K562 (cell line): ENCODE results near the gene NDUFA13. TPM values are rescaled to one million over a fixed set of nuclear protein-coding genes. Genes with fewer than 3 reads are reported as not detected.

Experiments used
- ATAC-seq: fragments of 200-7000 bp; cut with Tn5 transposase; 3 replicates; pipeline ENCODE4 v1.9.1; 2020; ENCODE audit warnings: moderate library complexity
- BruUV-seq: library from RNA; stranded (reverse); fragments of 400-500 nt; replicated peaks from 2 replicates; lab custom pipeline; 2021; lab: Mats Ljungman, UMichigan
- CTCF ChIA-PET: fragments of 300-600 bp; formaldehyde crosslinking; extraction: SDS; loops from one replicate; lab custom pipeline; 2021; ENCODE audit warnings: low intra/inter-chr PET ratio; lab: Yijun Ruan, JAX
- POLR2A ChIA-PET: fragments of 300-600, 350-650 bp; sonication (Branson Sonifier 250); formaldehyde crosslinking; extraction: SDS; loops from one replicate; lab custom pipeline; 2021; ENCODE audit warnings: antibody characterized with exemption, inconsistent platforms; lab: Yijun Ruan, JAX
- DNase-seq, 4 experiments: peaks; one replicate each; pipeline versions ENCODE4 v3.0.0 to v3.0.0-alpha.2; 2011 to 2018; ENCODE audit warnings: low spot score in 3 of 4, mixed read lengths in 3 of 4; ENCODE audit errors: extremely low read depth in 1 of 4
- FAIRE-seq: peaks from 2 replicates; lab custom pipeline; 2011; peaks lifted over from hg19 to GRCh38; lab: Jason Lieb, UNC
- H2AFZ ChIP-seq: 2 replicates; pipeline ENCODE4 v1.6.0; 2011; ENCODE audit warnings: low read depth, low read length, control low read depth, inconsistent platforms
- H3K27ac ChIP-seq: fragments of 200-600 bp; 3 replicates; pipeline ENCODE4 v1.8.0; 2011; ENCODE audit warnings: low read depth, mild to moderate bottlenecking, control low read depth, inconsistent platforms, low read length, moderate library complexity, mixed read lengths; ENCODE audit errors: extremely low read depth
- H3K27me3 ChIP-seq, 2 experiments: fragments of 300-600 bp in 1 of 2; 2 replicates in 1 of 2; 3 replicates in 1 of 2; pipeline versions ENCODE4 v1.6.0 to v1.8.0; 2011; ENCODE audit warnings: inconsistent platforms in 2 of 2, low read length in 2 of 2, mild to moderate bottlenecking in 1 of 2, mixed read lengths in 1 of 2, moderate library complexity in 1 of 2; ENCODE audit not compliant: control insufficient read depth in 2 of 2, insufficient read depth in 2 of 2
- H3K36me3 ChIP-seq: fragments of 300-600 bp; 3 replicates; pipeline ENCODE4 v1.8.0; 2011; ENCODE audit warnings: mild to moderate bottlenecking, low read length, inconsistent platforms; ENCODE audit not compliant: control insufficient read depth, insufficient read depth
- H3K4me1 ChIP-seq, 2 experiments: fragments of 200-600 bp in 1 of 2; replicated peaks in 1 of 2; 2 replicates in 1 of 2; 3 replicates in 1 of 2; pipeline versions ENCODE4 v1.5.1 to v1.8.0; 2011; ENCODE audit warnings: inconsistent platforms in 2 of 2, low read length in 2 of 2, mild to moderate bottlenecking in 1 of 2, mixed read lengths in 1 of 2, moderate library complexity in 1 of 2; ENCODE audit not compliant: control insufficient read depth in 2 of 2, insufficient read depth in 2 of 2
- H3K4me2 ChIP-seq: 2 replicates; pipeline ENCODE4 v1.6.1; 2011; ENCODE audit warnings: low read length, control low read depth, inconsistent platforms, mixed read lengths; ENCODE audit not compliant: insufficient read depth
- H3K4me3 ChIP-seq: fragments of 200-600 bp; sonication (generic), shearing (Covaris generic); 2 replicates; pipeline ENCODE4 v1.5.1; 2016; ENCODE audit warnings: control low read depth, inconsistent platforms
- H3K79me2 ChIP-seq: fragments of 200-600 bp; 3 replicates; pipeline ENCODE4 v1.8.0; 2011; ENCODE audit warnings: low read length, inconsistent platforms; ENCODE audit not compliant: control insufficient read depth, insufficient read depth
- H3K9ac ChIP-seq, 2 experiments: 2 replicates each; pipeline versions ENCODE4 v1.6.0 to v1.6.1; 2011; ENCODE audit warnings: low read depth in 2 of 2, low read length in 2 of 2, control low read depth in 1 of 2, inconsistent platforms in 1 of 2, mild to moderate bottlenecking in 1 of 2, mixed read lengths in 1 of 2; ENCODE audit not compliant: insufficient read depth in 1 of 2
- H3K9me1 ChIP-seq: one replicate; pipeline ENCODE4 v1.6.0; 2011; ENCODE audit warnings: inconsistent platforms, mild to moderate bottlenecking, low read length, moderate library complexity; ENCODE audit not compliant: control insufficient read depth, insufficient read depth
- H3K9me3 ChIP-seq: replicated peaks from 2 replicates; pipeline ENCODE4 v1.5.1; 2011; ENCODE audit warnings: low read depth, low read length, inconsistent platforms; ENCODE audit not compliant: control insufficient read depth, insufficient read depth
- H4K20me1 ChIP-seq: replicated peaks from 2 replicates; pipeline ENCODE4 v1.6.1; 2011; ENCODE audit warnings: low read length, inconsistent platforms, mixed read lengths; ENCODE audit not compliant: control insufficient read depth, insufficient read depth
- FOXK1 ChIP-seq: sonication (generic); formaldehyde crosslinking; IDR thresholded peaks from 2 replicates; pipeline ENCODE4 v1.8.0; 2022; ENCODE audit warnings: missing genetic modification reagents, mild to moderate bottlenecking, borderline replicate concordance
- HLTF ChIP-seq: fragments of 450-650 bp; IDR thresholded peaks from 2 replicates; pipeline ENCODE4 v1.6.1; 2016
- HMGN3 ChIP-seq: IDR thresholded peaks from 2 replicates; pipeline ENCODE4 v1.6.1; 2011; ENCODE audit warnings: borderline replicate concordance, low read depth, mild to moderate bottlenecking, mixed read lengths, low read length; ENCODE audit not compliant: insufficient read length; ENCODE audit errors: extremely low read depth
- KDM5B ChIP-seq: fragments of 200-600 bp; sonication (generic); IDR thresholded peaks from 2 replicates; pipeline ENCODE4 v1.6.1; 2012; ENCODE audit warnings: low read depth, mild to moderate bottlenecking, moderate library complexity, low read length, control low read depth, inconsistent platforms; ENCODE audit not compliant: insufficient replicate concordance
- LARP7 ChIP-seq: fragments of 450-650 bp; IDR thresholded peaks from 2 replicates; pipeline ENCODE4 v1.6.1; 2016
- SMARCE1 ChIP-seq: fragments of 450-650 bp; IDR thresholded peaks from 2 replicates; pipeline ENCODE4 v1.7.1; 2016; ENCODE audit warnings: mild to moderate bottlenecking
- SP2 ChIP-seq: IDR thresholded peaks from 2 replicates; pipeline ENCODE4 v1.6.1; 2011; ENCODE audit warnings: mild to moderate bottlenecking, low read depth, low read length, moderate library complexity; ENCODE audit not compliant: poor library complexity, severe bottlenecking; ENCODE audit errors: extremely low read depth
- TFE3 ChIP-seq: fragments of 450-650 bp; formaldehyde crosslinking; IDR thresholded peaks from 2 replicates; pipeline ENCODE4 v1.4.0; 2020; ENCODE audit warnings: mild to moderate bottlenecking, mixed read lengths
- YY1 ChIP-seq, 3 experiments: IDR thresholded peaks; 2 replicates each; pipeline ENCODE4 v1.6.1; 2011; ENCODE audit warnings: low read length in 2 of 3, mild to moderate bottlenecking in 2 of 3, moderate library complexity in 2 of 3, borderline replicate concordance in 1 of 3, control low read depth in 1 of 3, low read depth in 1 of 3; ENCODE audit not compliant: insufficient read depth in 3 of 3, insufficient replicate concordance in 2 of 3, control insufficient read depth in 1 of 3, insufficient read length in 1 of 3; ENCODE audit errors: extremely low read depth in 1 of 3
- ZBTB5 ChIP-seq: fragments of 450-650 bp; IDR thresholded peaks from 2 replicates; pipeline ENCODE4 v1.6.1; 2017; ENCODE audit warnings: antibody characterized with exemption
- ZBTB7A ChIP-seq: IDR thresholded peaks from 2 replicates; pipeline ENCODE4 v1.6.1; 2011; ENCODE audit warnings: low read depth, mild to moderate bottlenecking, low read length, moderate library complexity, borderline replicate concordance; ENCODE audit not compliant: control insufficient read depth
- ZNF274 ChIP-seq: IDR thresholded peaks from 2 replicates; pipeline ENCODE4 v1.6.1; 2011; ENCODE audit warnings: low read depth, mild to moderate bottlenecking, low read length, moderate library complexity, borderline replicate concordance
- ZNF584 ChIP-seq: fragments of 200-800 bp; sonication (Bioruptor generic); IDR thresholded peaks from 2 replicates; pipeline ENCODE4 v1.6.1; 2016; ENCODE audit warnings: low read depth, mild to moderate bottlenecking, missing genetic modification characterization, missing compliant biosample characterization
- WGBS: fragments of 100-300 bp; shearing (Covaris generic); methylation state at CpG from one replicate; pipeline ENCODE4 v1.1.6; 2016; ENCODE audit warnings: low coverage, mixed read lengths; ENCODE audit not compliant: insufficient coverage; ENCODE audit errors: missing lambda C conversion rate; 5-methylcytosine and 5-hydroxymethylcytosine counted together
- in situ Hi-C: fragments of 300-500 bp; cut with MboI; formaldehyde crosslinking; loops from 4 replicates; pipeline ENCODE4 v1.15.0; 2018; ENCODE audit warnings: inconsistent platforms, mixed read lengths
- intact Hi-C: fragments of 100-400 bp; cut with micrococcal nuclease; formaldehyde crosslinking; loops from 2 replicates; pipeline ENCODE4 v1.14.2; 2022
- polyA plus RNA-seq, 8 experiments: library from polyadenylated mRNA; depleted of rRNA in 4 of 8; stranded (reverse) in 5 of 8; unstranded in 3 of 8; fragments of >200 nt; fragmentation: Nextera tagmentation in 2 of 8; fragmentation: Illumina TruSeq in 1 of 8; extraction: Ambion mirVana in 2 of 8; extraction: Trizol in 1 of 8; gene quantifications; 2 replicates each; pipeline versions ENCODE4 v1.2.1 to v1.2.3, GENCODE V29; 2011 to 2014; ENCODE audit warnings: inconsistent platforms in 1 of 8, missing spikeins in 1 of 8
- total RNA-seq, 7 experiments: library from RNA; depleted of rRNA in 6 of 7; stranded (reverse); fragments of >200 nt in 6 of 7; fragmentation: Illumina TruSeq in 2 of 7; extraction: Trizol in 2 of 7; gene quantifications; 2 replicates each; pipeline versions ENCODE4 v1.2.1 to v1.2.3, GENCODE V29; 2011 to 2021; ENCODE audit warnings: low replicate concordance in 1 of 7

The NDUFA13 gene
- total and polyA plus RNA-seq, 9 of the 15 experiments (the other 6 are each of a cell fraction or from before 2014, with no cell fraction given) = 146 to 596 (median 429) TPM

GRCh38 chr19:19482809-19483596 lies 33.0 kb upstream of the NDUFA13 start:
- no peak for FAIRE-seq
- Histone ChIP-seq H3K4me1 (peaks cover 15 to 26% of the 10 kb centered on the region in 2 experiments), H3K27me3 (no peaks in the 10 kb centered on the region), H3K79me2 (peaks cover 94% of the 10 kb centered on the region), H3K9ac (0 out of 4 replicates have a peak overlapping the region, but pooled peaks of 1 of the 2 experiments have one; percentile 7), H3K9me1 (no peaks in the 10 kb centered on the region), H3K36me3 (peaks cover 87% of the 10 kb centered on the region; the same call in 2 of the 3 replicates), H3K4me3 (no peak overlapping the region), H3K27ac (no peak overlapping the region), H3K9me3 (no peaks in the 10 kb centered on the region), H4K20me1 (peaks cover 12% of the 10 kb centered on the region; the same call in 1 of the 2 replicates), H2AFZ (no peak overlapping the region), H3K4me2 (no peak overlapping the region)
- WGBS = 93% methylated on average over 16 of the region's 19 CpGs
- no peak for DNase-seq
- intact Hi-C loops = no loop called here
- POLR2A ChIA-PET = no interaction called here
- no peak for ATAC-seq
- CTCF ChIA-PET = no interaction called here
- in situ Hi-C loops = no loop called here
- no TSS peak for BruUV-seq
- TF ChIP-seq LARP7 (no peak), SP2 (no peak), HLTF (no peak), SMARCE1 (no peak), HMGN3 (no peak), ZBTB7A (no peak), KDM5B (no peak), FOXK1 (no peak), ZBTB5 (no peak), ZNF584 (CRISPR knock-in tag) (no peak), TFE3 (CRISPR knock-in tag) (no peak), YY1 (IDR thresholded peaks at IDR 0.05; ENCODE audit: borderline replicate concordance in 1 of 3, control insufficient read depth in 1 of 3, extremely low read depth in 1 of 3, insufficient read depth in 3 of 3, insufficient read length in 1 of 3, insufficient replicate concordance in 2 of 3, low read depth in 1 of 3, low read length in 2 of 3) (no peak), ZNF274 (no peak)
